Measurements from ENCODE around the gene RARS2.

Gene RARS2

GRCh38 chr6:87572883-87573282, 16.9 kb downstream of the RARS2 start:
- FAIRE-seq, result no peak

- peak; percentile 9 for FAIRE-seq
These were observed 17.8 kb downstream of the RARS2 start for GRCh38 chr6:87572021-87572420.

- no peak for FAIRE-seq
These were observed 28.8 kb downstream of the RARS2 start for GRCh38 chr6:87561017-87561416.

GRCh38 chr6:87558446-87558845, 31.3 kb downstream of the RARS2 start:
- FAIRE-seq, result no peak

- FAIRE-seq, result no peak
These were observed 34.3 kb downstream of the RARS2 start for GRCh38 chr6:87555506-87555905.

- FAIRE-seq, result no peak
These were observed 36.5 kb downstream of the RARS2 start for GRCh38 chr6:87553159-87553765.

- FAIRE-seq, result no peak
These were observed 38.0 kb downstream of the RARS2 start for GRCh38 chr6:87551799-87552198.

- FAIRE-seq, result no peak
These were observed 45.4 kb downstream of the RARS2 start for GRCh38 chr6:87544474-87544735.

- FAIRE-seq, result no peak
These were observed 45.9 kb downstream of the RARS2 start for GRCh38 chr6:87543696-87544473.

GRCh38 chr6:87541744-87542143, 48.0 kb downstream of the RARS2 start:
- no peak for FAIRE-seq

- no peak for FAIRE-seq
These were observed 48.7 kb downstream of the RARS2 start for GRCh38 chr6:87541041-87541440.

GRCh38 chr6:87540539-87540938, 49.2 kb downstream of the RARS2 start:
- FAIRE-seq, result no peak

- FAIRE-seq, result no peak
These were observed 50.2 kb downstream of the RARS2 start for GRCh38 chr6:87539554-87539953.

- no peak for FAIRE-seq
These were observed 51.1 kb downstream of the RARS2 start for GRCh38 chr6:87538510-87539260.

- no peak for FAIRE-seq
These were observed 55.3 kb downstream of the RARS2 start for GRCh38 chr6:87534377-87535047.

- FAIRE-seq, result no peak
These were observed 60.6 kb downstream of the RARS2 start for GRCh38 chr6:87529221-87529620.

GRCh38 chr6:87522686-87523085, 67.1 kb downstream of the RARS2 start:
- FAIRE-seq, result no peak

- FAIRE-seq, result no peak
These were observed 71.3 kb downstream of the RARS2 start for GRCh38 chr6:87518453-87518852.

- FAIRE-seq, result no peak
These were observed 75.0 kb downstream of the RARS2 start for GRCh38 chr6:87514831-87515230.

- no peak for FAIRE-seq
These were observed 85.3 kb downstream of the RARS2 start for GRCh38 chr6:87504441-87504840.

- no peak for FAIRE-seq
These were observed 87.8 kb downstream of the RARS2 start for GRCh38 chr6:87501809-87502572.

GRCh38 chr6:87498048-87498447, 91.7 kb downstream of the RARS2 start:
- no peak for FAIRE-seq

Measured in islet of Langerhans (tissue), 1 donor.